K562 (cell line): ENCODE results near the gene ZNF780B.

ENCODE experiments used
- CBFB ChIP-seq: sonication (generic); formaldehyde crosslinking; IDR thresholded peaks from 2 replicates; pipeline ENCODE4 v1.4.0; 2020; ENCODE audit warnings: mild to moderate bottlenecking, missing genetic modification reagents
- CTCF ChIP-seq, 3 experiments: IDR thresholded peaks in 2 of 3; conservative IDR thresholded peaks in 1 of 3; 2 replicates each; pipeline ENCODE4 v1.5.1; 2011 to 2012; ENCODE audit warnings: low read length in 3 of 3, mild to moderate bottlenecking in 3 of 3, control low read depth in 2 of 3, improper control_type of control experiment in 1 of 3, inconsistent platforms in 1 of 3, low read depth in 1 of 3, mixed read lengths in 1 of 3, moderate library complexity in 1 of 3; ENCODE audit not compliant: insufficient read depth in 2 of 3
- EP300 ChIP-seq: IDR thresholded peaks from 2 replicates; pipeline ENCODE4 v1.6.1; 2012; ENCODE audit warnings: low read length, improper control_type of control experiment
- POLR2A ChIP-seq: fragments of 450-650 bp; conservative IDR thresholded peaks from 2 replicates; pipeline ENCODE4 v1.6.1; 2016
- TAF1 ChIP-seq: IDR thresholded peaks from 2 replicates; pipeline ENCODE4 v1.6.1; 2011; ENCODE audit warnings: mild to moderate bottlenecking, low read length, moderate library complexity; ENCODE audit not compliant: insufficient read depth, control insufficient read depth, severe bottlenecking; ENCODE audit errors: extremely low read depth
- TCF7L2 ChIP-seq: fragments of 150-350 bp; IDR thresholded peaks from 2 replicates; pipeline ENCODE4 v1.6.1; 2016; ENCODE audit warnings: low read depth, mild to moderate bottlenecking, low read length, moderate library complexity
- TFAP4 ChIP-seq: sonication (generic); formaldehyde crosslinking; IDR thresholded peaks from 2 replicates; pipeline ENCODE4 v1.8.0; 2022; ENCODE audit warnings: missing genetic modification reagents, mild to moderate bottlenecking, moderate library complexity, borderline replicate concordance
- ZNF140 ChIP-seq: fragments of 250-450 bp; sonication (Bioruptor Pico); IDR thresholded peaks from 2 replicates; pipeline ENCODE4 v1.8.0; 2021; ENCODE audit warnings: moderate library complexity, mild to moderate bottlenecking, inconsistent platforms
- TF ChIP-seq, protein P1 (sequence below): fragments of 250-450 bp; sonication (Bioruptor Pico); IDR thresholded peaks from 2 replicates; pipeline ENCODE4 v1.5.0; 2021; ENCODE audit warnings: mild to moderate bottlenecking, moderate library complexity
- TF ChIP-seq, protein P2 (sequence below): sonication (generic); formaldehyde crosslinking; IDR thresholded peaks from 2 replicates; pipeline ENCODE4 v1.9.0; 2022; ENCODE audit warnings: mild to moderate bottlenecking, missing genetic modification reagents
- TF ChIP-seq, protein P3 (sequence below): fragments of 200-400 bp; formaldehyde crosslinking; IDR thresholded peaks from 2 replicates; pipeline ENCODE4 v1.6.1; 2017; ENCODE audit warnings: mild to moderate bottlenecking, low read depth, low read length, moderate library complexity

DNA sequence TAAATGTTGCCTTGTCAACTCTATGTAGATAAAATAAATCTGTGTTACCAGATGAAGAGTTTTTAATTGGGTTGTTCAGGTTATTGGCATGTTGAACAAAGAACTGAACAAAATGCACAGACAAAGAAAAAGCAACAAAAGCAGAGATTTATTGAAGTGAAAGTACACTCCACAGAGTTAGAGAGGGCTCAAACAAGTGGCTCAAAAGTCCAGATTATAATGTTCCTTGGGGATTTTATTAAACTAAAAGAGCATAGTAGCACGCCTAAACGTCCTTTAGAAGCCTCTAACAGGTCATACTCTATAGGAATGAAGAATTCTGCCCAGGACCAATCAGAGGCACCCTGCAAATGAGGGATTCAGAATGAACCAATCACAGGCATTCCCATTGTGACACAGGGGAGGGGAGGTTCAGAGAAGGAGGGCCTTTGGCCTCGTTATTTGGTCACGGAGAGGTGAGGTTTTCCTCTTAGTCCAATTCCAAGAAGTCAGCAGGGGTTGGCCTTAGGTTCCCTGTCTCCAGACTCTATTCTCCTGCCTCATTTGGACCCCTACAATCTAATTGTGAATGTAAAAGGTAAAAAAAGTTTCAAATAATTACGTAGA is 72.2 kb downstream of the ZNF780B start:
- TF ChIP-seq POLR2A, result no peak; the same call in 1 of the 2 replicates
- TF ChIP-seq CTCF (IDR thresholded peaks at IDR 0.05 in 2 of 3, conservative IDR thresholded peaks at IDR 0.05 in 1 of 3; ENCODE audit: insufficient read depth in 2 of 3, low read depth in 1 of 3, low read length in 3 of 3), result no peak
- no peak for TF ChIP-seq TCF7L2
- TF ChIP-seq, protein P1, sequence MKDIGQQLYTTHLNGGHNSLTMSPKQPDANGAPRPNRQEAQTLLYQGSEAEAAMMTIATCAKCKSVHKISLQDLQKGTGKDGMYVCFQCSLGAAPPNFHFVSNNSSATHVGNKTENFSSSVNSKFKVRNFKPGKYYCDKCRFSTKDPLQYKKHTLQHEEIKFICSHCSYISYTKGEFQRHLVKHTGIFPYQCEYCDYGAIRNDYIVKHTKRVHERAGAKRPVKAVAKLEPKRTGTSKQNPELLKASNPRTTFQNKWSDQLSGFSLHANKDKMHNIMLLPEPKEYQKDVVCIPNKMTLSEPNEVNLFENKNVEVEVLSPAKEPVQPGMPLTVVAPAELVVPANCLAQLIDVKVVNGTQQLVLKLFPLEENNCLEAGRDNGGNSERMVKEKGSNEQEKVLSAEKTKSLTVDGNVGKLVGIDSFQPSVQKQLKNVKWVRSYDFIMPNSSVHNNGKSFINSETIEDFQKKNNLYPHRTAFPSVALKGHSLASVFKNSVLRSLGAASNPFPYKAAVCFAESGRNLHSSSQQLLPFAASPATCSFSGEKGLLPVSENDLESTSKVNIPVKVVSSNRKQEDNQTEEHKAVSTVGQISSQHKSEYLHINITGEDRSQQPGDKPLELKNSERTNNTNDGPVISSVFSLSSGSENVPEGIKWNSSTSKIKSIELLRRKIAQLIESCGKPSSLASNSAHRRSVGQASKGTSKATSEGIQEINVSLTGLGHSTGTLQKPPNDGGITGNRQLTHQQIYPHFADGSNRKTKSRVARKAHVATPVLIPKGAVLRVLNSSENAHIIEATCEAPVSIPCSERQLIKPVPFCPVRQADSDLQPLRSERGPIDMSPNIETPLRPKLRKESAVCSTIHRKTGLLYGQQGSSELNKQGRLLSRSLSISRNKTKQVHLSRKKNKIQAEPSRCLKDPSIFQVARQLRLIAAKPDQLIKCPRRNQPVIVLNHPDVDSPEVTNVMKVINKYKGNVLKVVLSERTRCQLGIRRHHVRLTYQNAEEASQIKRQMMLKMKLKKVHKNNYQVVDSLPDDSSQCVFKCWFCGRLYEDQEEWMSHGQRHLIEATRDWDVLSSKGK (CRISPR knock-in tag), result no peak
- no peak for TF ChIP-seq CBFB (CRISPR knock-in tag)
- no peak for TF ChIP-seq TFAP4 (CRISPR knock-in tag)
- TF ChIP-seq, protein P2, sequence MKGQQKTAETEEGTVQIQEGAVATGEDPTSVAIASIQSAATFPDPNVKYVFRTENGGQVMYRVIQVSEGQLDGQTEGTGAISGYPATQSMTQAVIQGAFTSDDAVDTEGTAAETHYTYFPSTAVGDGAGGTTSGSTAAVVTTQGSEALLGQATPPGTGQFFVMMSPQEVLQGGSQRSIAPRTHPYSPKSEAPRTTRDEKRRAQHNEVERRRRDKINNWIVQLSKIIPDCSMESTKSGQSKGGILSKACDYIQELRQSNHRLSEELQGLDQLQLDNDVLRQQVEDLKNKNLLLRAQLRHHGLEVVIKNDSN (CRISPR knock-in tag), result no peak
- TF ChIP-seq EP300, result no peak
- no peak for TF ChIP-seq ZNF140 (CRISPR knock-in tag)
- TF ChIP-seq TAF1, result no peak
- TF ChIP-seq, protein P3, sequence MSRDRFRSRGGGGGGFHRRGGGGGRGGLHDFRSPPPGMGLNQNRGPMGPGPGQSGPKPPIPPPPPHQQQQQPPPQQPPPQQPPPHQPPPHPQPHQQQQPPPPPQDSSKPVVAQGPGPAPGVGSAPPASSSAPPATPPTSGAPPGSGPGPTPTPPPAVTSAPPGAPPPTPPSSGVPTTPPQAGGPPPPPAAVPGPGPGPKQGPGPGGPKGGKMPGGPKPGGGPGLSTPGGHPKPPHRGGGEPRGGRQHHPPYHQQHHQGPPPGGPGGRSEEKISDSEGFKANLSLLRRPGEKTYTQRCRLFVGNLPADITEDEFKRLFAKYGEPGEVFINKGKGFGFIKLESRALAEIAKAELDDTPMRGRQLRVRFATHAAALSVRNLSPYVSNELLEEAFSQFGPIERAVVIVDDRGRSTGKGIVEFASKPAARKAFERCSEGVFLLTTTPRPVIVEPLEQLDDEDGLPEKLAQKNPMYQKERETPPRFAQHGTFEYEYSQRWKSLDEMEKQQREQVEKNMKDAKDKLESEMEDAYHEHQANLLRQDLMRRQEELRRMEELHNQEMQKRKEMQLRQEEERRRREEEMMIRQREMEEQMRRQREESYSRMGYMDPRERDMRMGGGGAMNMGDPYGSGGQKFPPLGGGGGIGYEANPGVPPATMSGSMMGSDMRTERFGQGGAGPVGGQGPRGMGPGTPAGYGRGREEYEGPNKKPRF, result no peak
